Measurements from ENCODE around the gene PBX3.

DNA sequence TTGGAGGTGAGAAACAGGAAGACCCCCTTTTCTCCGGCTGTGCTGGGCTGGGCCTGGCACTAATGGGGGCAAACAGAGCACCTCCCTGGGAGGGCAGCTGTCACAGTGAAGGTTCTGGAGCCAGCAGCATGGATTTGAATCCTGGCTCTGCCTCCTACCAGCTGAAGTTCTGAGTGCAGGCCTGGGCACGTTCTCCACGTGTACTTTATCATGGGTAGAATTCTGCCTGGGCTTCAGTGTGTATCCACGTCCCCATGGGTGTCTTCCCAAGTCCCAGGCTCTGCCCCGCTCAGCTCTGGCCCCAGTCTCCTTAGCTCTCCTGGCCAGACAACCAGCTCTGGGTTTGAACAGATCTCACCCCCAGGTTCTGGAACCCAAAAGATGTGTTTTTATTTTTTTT, 223.2 kb downstream of the PBX3 start:
- TF ChIP-seq, protein P1, sequence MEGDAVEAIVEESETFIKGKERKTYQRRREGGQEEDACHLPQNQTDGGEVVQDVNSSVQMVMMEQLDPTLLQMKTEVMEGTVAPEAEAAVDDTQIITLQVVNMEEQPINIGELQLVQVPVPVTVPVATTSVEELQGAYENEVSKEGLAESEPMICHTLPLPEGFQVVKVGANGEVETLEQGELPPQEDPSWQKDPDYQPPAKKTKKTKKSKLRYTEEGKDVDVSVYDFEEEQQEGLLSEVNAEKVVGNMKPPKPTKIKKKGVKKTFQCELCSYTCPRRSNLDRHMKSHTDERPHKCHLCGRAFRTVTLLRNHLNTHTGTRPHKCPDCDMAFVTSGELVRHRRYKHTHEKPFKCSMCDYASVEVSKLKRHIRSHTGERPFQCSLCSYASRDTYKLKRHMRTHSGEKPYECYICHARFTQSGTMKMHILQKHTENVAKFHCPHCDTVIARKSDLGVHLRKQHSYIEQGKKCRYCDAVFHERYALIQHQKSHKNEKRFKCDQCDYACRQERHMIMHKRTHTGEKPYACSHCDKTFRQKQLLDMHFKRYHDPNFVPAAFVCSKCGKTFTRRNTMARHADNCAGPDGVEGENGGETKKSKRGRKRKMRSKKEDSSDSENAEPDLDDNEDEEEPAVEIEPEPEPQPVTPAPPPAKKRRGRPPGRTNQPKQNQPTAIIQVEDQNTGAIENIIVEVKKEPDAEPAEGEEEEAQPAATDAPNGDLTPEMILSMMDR (IDR thresholded peaks at IDR 0.05): no peak
- TF ChIP-seq POLR2A (IDR thresholded peaks at IDR 0.05) (no peak), EP300 (IDR thresholded peaks at IDR 0.05) (no peak)
